Epithelial cell of esophagus (primary cell): Measurements from ENCODE around the gene FARP1.

Source experiments
- DNase-seq: peaks from one replicate; pipeline ENCODE4 v3.0.0; 2010; ENCODE audit warnings: low read depth
- H3K4me3 ChIP-seq: 2 replicates; pipeline ENCODE4 v1.5.1; 2011; ENCODE audit warnings: mild to moderate bottlenecking, low read length, control low read depth
- TF ChIP-seq, protein P1 (sequence below): IDR thresholded peaks from 2 replicates; pipeline ENCODE4 v1.5.1; 2011; ENCODE audit warnings: low read depth, mild to moderate bottlenecking, low read length, control low read depth, inconsistent platforms; ENCODE audit not compliant: insufficient read depth; ENCODE audit errors: missing control alignments

Gene FARP1

DNA sequence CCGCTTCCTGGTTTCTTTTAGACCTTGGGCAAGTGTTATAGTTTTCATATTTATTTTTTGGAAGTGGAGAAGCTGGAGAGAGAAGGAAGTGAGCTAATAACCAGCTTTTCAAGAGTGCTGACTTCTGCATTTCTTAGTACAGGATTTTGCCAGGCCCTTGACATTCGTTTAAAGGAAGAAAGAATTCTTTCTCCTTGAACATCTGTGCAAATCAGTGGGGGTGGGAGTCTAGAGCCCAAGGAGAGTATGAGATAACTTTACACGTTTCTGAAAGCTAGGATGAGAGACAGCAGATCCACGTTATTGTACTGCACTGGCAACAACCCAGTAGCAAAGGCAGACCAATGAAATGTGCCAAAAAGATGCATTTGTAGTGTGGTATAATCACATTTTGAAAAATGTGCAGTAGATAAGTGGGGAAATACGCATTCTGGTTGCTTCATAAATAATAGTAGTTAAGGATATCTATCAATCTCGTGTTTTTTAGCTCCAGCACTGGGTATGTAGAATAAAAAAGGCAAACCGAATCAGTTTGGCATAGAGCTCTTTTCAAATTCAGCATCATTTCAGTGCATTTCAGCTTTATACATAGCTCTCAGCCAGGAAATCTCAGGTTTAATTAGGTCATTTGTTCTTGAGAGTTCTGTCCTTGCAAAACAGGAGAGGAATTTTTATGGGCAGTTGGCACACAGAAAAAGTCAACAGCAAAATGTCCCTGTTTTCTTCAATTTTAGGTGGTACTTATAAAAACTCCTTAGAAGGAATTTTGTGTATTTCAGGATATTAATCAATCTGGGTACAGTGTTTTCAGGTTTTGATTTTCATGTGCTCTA is 29.9 kb downstream of the FARP1 start:
- TF ChIP-seq, protein P1, sequence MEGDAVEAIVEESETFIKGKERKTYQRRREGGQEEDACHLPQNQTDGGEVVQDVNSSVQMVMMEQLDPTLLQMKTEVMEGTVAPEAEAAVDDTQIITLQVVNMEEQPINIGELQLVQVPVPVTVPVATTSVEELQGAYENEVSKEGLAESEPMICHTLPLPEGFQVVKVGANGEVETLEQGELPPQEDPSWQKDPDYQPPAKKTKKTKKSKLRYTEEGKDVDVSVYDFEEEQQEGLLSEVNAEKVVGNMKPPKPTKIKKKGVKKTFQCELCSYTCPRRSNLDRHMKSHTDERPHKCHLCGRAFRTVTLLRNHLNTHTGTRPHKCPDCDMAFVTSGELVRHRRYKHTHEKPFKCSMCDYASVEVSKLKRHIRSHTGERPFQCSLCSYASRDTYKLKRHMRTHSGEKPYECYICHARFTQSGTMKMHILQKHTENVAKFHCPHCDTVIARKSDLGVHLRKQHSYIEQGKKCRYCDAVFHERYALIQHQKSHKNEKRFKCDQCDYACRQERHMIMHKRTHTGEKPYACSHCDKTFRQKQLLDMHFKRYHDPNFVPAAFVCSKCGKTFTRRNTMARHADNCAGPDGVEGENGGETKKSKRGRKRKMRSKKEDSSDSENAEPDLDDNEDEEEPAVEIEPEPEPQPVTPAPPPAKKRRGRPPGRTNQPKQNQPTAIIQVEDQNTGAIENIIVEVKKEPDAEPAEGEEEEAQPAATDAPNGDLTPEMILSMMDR: no peak
- no peak for DNase-seq
- H3K4me3 ChIP-seq: no peak overlapping the region

DNA sequence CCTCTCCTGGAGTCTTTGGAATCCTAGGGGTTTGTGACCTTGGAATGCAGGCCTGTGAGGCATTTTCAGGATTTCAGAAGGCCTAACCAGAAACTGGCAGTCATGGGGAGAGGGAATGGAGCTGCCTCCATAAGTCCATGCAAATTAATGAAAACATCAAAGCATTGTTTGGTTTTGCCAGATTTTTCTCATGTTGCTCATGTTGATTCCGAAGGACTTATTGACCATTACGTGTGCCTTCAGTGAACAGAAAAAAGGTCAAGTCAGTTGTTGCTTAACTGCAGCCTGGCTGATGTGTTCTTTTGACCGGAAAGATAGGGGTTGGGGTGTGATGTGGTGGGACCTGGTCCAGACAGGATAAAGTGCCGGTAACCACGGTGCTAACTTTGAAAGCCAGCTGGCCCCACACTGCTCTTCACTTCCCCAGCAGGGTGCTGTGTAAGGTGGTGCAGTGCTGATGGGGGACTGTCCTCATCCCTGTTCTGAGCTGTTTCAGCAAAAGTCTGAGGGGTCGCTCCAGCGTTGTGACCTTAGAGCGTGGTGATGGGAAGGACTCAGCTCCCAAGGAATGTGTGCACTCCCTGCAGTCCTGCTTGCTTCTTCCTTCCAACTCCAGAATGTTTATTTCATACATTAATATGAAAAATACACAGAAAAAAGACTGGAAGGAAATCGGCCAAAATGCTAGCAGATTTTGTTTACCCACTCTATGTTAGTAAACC is 30.7 kb downstream of the FARP1 start:
- DNase-seq: peak; percentile 52
- no peak overlapping the region for H3K4me3 ChIP-seq
- TF ChIP-seq, protein P1: no peak

DNA sequence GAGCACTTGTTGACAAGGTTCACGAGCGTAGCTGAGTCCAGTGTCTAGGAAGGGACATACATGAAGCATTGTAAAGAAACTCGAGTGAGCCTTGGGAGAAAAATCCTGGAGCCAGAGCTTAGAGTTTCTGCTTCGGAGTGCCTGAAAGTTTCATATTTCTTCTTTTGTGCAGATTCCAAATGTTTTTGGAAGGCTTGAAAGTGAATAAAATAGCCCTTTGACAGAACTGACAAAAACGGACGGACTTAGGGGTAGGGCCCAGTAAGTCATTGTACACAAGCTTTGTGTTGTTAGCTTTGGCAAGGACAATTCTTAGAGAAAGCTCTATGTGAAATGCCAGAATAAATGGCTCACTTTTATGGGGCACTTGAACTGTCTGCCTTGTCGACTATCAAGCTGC is 31.4 kb downstream of the FARP1 start:
- TF ChIP-seq, protein P1: no peak
- no peak overlapping the region for H3K4me3 ChIP-seq
- DNase-seq: no peak

DNA sequence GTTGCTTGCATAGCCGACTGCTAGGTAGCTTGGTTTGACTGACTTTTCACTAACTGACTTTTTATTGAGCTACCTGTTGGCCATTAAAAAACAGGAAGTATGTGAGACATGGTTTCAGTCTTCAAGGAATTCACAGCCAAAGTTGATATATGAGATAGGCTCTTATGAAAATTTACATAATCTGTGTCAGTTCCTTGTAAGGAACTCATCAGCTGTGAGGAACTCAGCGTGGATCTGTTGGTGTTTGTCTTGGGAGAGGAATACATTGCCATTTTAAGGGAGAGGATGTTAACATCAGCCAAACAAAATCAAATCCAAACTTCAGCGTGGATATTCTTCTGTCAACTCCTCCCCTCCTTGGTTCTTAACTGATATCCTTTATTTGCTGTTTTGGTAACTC is 32.1 kb downstream of the FARP1 start:
- no peak overlapping the region for H3K4me3 ChIP-seq
- TF ChIP-seq, protein P1: no peak
- DNase-seq: peak; percentile 46

DNA sequence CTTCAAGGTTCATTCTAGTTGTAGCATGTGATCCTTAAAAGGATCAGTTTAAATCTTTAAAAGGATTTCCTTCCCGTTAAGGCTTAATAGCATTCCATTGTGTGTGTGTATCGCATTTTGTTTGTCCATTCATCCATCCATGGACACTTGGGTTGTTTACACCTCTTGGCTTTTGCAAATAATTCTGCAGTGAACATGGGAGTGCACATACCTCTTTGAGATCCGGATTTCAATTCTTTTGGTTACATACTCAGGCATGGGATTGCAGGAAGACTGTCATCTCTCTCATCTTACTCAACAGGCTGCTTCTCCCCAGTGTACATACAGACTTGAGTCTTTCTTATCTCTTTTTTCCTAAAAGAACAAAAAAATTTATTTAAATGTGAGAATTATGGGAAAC is 32.9 kb downstream of the FARP1 start:
- no peak overlapping the region for H3K4me3 ChIP-seq
- no peak for DNase-seq
- TF ChIP-seq, protein P1: no peak

DNA sequence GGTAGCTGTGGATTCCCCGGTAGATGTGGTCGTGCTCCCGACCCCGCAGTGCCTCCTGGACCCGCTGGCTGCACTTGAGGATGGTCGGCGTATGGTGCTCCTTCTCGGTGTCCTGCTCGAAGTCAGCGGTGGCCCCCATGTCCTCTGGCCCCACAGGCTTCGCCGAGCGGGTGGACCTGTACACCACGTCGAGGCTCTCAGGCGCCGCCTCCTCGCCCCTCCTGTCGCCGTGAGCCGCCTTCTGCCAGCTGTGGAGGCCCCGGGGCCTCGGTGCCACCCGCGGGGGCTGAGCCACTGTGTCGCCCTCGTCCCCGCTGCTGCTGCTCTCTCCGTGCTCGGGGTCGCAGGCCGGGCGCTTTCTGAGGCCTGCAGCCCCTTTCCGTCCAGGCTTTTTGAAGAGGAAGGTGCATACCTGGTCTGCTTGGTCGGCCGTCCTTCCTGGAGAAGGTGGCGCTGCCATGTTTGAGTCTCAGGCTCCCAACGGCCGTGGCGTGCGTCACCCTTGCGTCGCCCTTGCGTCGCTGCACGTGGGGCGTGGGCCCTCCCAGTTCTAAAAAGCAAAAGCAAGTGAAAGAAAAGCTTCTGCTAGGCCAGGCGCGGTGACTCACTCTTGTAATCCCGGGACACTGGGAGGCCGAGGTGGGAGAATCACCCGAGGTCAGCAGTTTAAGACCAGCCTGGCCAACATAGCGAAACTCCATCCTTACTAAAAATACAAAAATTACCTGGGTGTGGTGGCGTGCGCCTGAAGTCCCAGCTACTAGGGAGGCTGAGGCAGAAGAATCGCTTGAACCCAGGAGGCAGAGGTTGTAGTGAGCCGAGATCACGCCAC is 34.1 kb downstream of the FARP1 start, which contains the start of gene RNF113B:
RNF113B (minus strand) TSS at position 493 of the 832 bp plus-strand sequence; CDS start at position 460, 33 bp downstream.
- H3K4me3 ChIP-seq: no peak within 1 kb of the TSS
- no peak for DNase-seq
- TF ChIP-seq, protein P1: no peak
